HAP-1 (cell line): ENCODE data around the gene OR2AT4.
"Not testable (repeated sequence)": the region's sequence is repeated elsewhere in the genome, so short reads cannot be mapped to it uniquely, and the experiment has no call there.

Source experiments
- DNase-seq, 2 experiments: peaks; one replicate each; pipeline ENCODE4 v3.0.0-alpha.2; 2016 to 2020; ENCODE audit warnings: low spot score in 2 of 2
- H3K27me3 ChIP-seq: fragments of 250-450 bp; sonication (Bioruptor Pico); 2 replicates; pipeline ENCODE4 v1.5.1; 2020; ENCODE audit warnings: low read depth, mild to moderate bottlenecking, moderate library complexity
- H3K36me3 ChIP-seq: fragments of 250-450 bp; sonication (Bioruptor Pico); replicated peaks from 2 replicates; pipeline ENCODE4 v1.5.1; 2020; ENCODE audit warnings: mild to moderate bottlenecking
- H3K4me1 ChIP-seq: fragments of 250-450 bp; sonication (Bioruptor Pico); 2 replicates; pipeline ENCODE4 v1.5.1; 2020; ENCODE audit warnings: mild to moderate bottlenecking
- H3K4me3 ChIP-seq: fragments of 250-450 bp; sonication (Bioruptor Pico); 2 replicates; pipeline ENCODE4 v1.5.1; 2020; ENCODE audit warnings: mild to moderate bottlenecking, moderate library complexity
- H3K9me3 ChIP-seq: fragments of 250-450 bp; sonication (Bioruptor Pico); 2 replicates; pipeline ENCODE4 v1.5.1; 2020; ENCODE audit warnings: mild to moderate bottlenecking, moderate library complexity
- in situ Hi-C: fragments of 300-500 bp; cut with MboI; formaldehyde crosslinking; loops from 3 replicates; pipeline ENCODE4 v1.14.3; 2020; ENCODE audit warnings: low sequenced_read_pairs, inconsistent platforms, mixed read lengths

The OR2AT4 gene

DNA sequence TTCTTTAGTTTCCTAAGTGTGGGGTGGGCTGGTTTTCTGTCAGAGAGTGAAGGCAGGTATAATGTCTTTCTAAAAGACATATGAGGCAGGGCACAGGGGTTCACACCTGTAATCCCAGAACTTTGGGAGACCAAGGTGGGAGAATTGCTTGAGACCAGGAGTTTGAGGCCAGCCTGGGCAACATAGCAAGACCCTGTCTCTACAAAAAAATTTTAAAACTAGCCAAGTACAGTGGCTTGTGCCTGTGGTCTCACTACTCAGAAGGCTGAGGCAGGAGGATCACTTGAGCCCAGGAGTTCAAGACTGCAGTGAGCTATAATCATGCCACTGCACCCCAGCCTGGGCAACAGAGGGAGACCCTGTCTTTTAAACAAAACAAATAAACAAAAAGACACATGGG lies 2.3 kb downstream of the OR2AT4 start:
- H3K4me1 ChIP-seq, in situ Hi-C loops, DNase-seq, H3K36me3 ChIP-seq, H3K9me3 ChIP-seq, H3K27me3 ChIP-seq, H3K4me3 ChIP-seq: not testable (repeated sequence)

DNA sequence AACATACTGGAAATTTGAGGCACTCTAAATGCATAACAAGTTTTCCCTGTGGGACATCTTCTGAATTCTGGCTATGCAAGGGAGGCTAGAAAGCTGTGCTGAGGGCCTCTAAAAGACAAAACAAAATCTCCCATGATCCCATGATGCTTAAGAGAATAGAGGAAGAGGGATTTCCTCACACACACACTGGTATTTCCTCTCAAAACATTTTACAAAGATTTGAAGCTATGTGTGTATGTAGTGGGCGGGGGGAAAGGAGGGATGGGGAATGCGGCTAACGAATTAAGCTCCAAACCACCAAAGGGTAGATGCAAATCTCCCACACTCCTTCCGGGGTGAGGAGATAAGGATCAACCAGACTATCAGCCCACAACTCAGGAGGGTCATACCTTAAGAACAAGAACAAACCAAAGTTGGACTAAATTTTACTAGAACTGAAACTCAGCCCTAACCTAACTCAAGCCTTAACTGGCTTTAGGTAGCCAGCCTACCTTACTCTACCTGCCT lies 6.0 kb downstream of the OR2AT4 start:
- H3K4me1 ChIP-seq: no peaks in the 10 kb centered on the region
- H3K27me3 ChIP-seq: peaks cover 2% of the 10 kb centered on the region; the same call in 1 of the 2 replicates
- in situ Hi-C loops: no loop called here
- H3K9me3 ChIP-seq: no peaks in the 10 kb centered on the region
- no peak overlapping the region for H3K4me3 ChIP-seq
- no peak for DNase-seq
- H3K36me3 ChIP-seq: no peaks in the 10 kb centered on the region

- in situ Hi-C loops: no loop called here
- Histone ChIP-seq H3K4me3 (no peak overlapping the region), H3K9me3 (no peaks in the 10 kb centered on the region), H3K27me3 (peaks cover 11% of the 10 kb centered on the region; the same call in 1 of the 2 replicates), H3K4me1 (no peaks in the 10 kb centered on the region), H3K36me3 (no peaks in the 10 kb centered on the region)
- no peak for DNase-seq
Measured at GRCh38 chr11:75087319-75088305, 9.1 kb downstream of the OR2AT4 start.

DNA sequence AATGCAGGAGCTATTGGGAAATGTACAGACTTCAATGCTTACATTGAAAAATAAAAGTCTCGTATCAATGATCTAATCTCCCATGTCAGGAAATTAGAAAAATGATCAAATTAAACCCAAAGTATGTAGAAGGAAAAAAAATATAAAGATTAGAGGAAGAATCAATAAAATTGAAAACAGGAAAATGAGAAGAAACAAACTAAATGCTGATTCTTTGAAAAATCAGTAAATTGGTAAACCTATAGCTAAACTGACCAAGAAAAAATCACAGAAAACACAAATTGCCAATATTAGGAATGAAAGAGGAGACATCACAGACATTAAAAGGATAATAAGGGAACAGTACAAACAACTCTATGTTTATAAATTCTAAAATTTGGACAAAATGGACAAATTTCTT lies 11.8 kb downstream of the OR2AT4 start:
- no peak for DNase-seq
- Histone ChIP-seq H3K27me3 (peaks cover 11% of the 10 kb centered on the region; the same call in 1 of the 2 replicates), H3K9me3 (no peaks in the 10 kb centered on the region), H3K4me1 (no peaks in the 10 kb centered on the region), H3K36me3 (no peaks in the 10 kb centered on the region), H3K4me3 (no peak overlapping the region)
- in situ Hi-C loops: no loop called here

GRCh38 chr11:75083217-75083605 lies 13.5 kb downstream of the OR2AT4 start:
- in situ Hi-C loops: no loop called here
- DNase-seq: no peak
- Histone ChIP-seq H3K4me1 (no peaks in the 10 kb centered on the region), H3K9me3 (no peaks in the 10 kb centered on the region), H3K4me3 (no peak overlapping the region), H3K27me3 (peaks cover 11% of the 10 kb centered on the region; the same call in 1 of the 2 replicates), H3K36me3 (no peaks in the 10 kb centered on the region)

DNA sequence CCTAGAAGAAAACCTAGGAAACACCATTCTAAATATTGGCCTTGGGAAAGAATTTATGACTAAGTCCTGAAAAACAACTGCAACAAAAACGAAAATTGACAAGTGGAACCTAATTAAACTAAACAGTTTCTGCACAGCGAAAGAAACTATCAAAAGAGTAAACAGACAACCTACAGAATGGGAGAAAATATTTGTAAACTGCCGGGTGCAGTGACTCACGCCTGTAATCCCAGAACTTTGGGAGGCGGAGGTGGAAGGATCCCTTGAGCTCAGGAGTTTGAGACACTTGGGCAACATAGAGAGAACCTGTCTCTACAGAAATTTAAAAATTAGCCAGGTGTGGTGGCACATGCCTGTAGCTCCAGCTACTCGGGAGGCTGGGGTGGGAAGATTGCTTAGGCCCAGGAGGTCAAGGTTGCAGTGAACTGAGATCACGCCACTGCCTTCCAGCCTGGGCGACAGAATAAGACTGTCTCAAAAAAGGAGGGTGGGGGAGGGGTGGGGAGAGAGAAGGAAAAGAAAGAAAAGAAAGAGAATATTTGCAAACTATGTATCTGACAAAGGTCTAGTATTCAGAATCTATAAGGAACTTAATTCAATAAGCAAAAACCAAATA lies 14.0 kb downstream of the OR2AT4 start:
- in situ Hi-C loops: no loop called here
- no peaks in the 10 kb centered on the region for H3K4me1 ChIP-seq
- DNase-seq: no peak

GRCh38 chr11:75079546-75079945 lies 17.1 kb downstream of the OR2AT4 start:
- no peak overlapping the region for H3K4me3 ChIP-seq
- no peak for DNase-seq
- no peaks in the 10 kb centered on the region for H3K36me3 ChIP-seq
- H3K27me3 ChIP-seq: no peaks in the 10 kb centered on the region
- in situ Hi-C loops: no loop called here
- H3K9me3 ChIP-seq: no peaks in the 10 kb centered on the region
- no peaks in the 10 kb centered on the region for H3K4me1 ChIP-seq

More for the DNA sequence above, 14.0 kb downstream of the OR2AT4 start:
- Histone ChIP-seq H3K27me3 (peaks cover 11% of the 10 kb centered on the region; the same call in 1 of the 2 replicates), H3K4me3 (no peak overlapping the region), H3K9me3 (no peaks in the 10 kb centered on the region), H3K36me3 (no peaks in the 10 kb centered on the region)

GRCh38 chr11:75078233-75078632 lies 18.4 kb downstream of the OR2AT4 start:
- Histone ChIP-seq H3K27me3 (no peaks in the 10 kb centered on the region), H3K4me3 (no peak overlapping the region), H3K9me3 (no peaks in the 10 kb centered on the region), H3K36me3 (no peaks in the 10 kb centered on the region), H3K4me1 (no peaks in the 10 kb centered on the region)
- no peak for DNase-seq
- in situ Hi-C loops: no loop called here

- no peaks in the 10 kb centered on the region for H3K9me3 ChIP-seq
- in situ Hi-C loops: no loop called here
- DNase-seq: no peak
- H3K27me3 ChIP-seq: no peaks in the 10 kb centered on the region
- no peaks in the 10 kb centered on the region for H3K4me1 ChIP-seq
- H3K4me3 ChIP-seq: no peak overlapping the region
- H3K36me3 ChIP-seq: no peaks in the 10 kb centered on the region
Measured at GRCh38 chr11:75077316-75077715, 19.4 kb downstream of the OR2AT4 start.

- H3K36me3 ChIP-seq: no peaks in the 10 kb centered on the region
- no peak for DNase-seq
- in situ Hi-C loops: no loop called here
- H3K9me3 ChIP-seq: no peaks in the 10 kb centered on the region
- H3K4me3 ChIP-seq: no peak overlapping the region
- H3K27me3 ChIP-seq: no peaks in the 10 kb centered on the region
- no peaks in the 10 kb centered on the region for H3K4me1 ChIP-seq
Measured at GRCh38 chr11:75076671-75077070, 20.0 kb downstream of the OR2AT4 start.

- in situ Hi-C loops: no loop called here
- DNase-seq: no peak
Measured at GRCh38 chr11:75073459-75074190, 23.1 kb downstream of the OR2AT4 start.

GRCh38 chr11:75072582-75072981 lies 24.1 kb downstream of the OR2AT4 start:
- no peaks in the 10 kb centered on the region for H3K4me1 ChIP-seq
- H3K4me3 ChIP-seq: no peak overlapping the region
- DNase-seq: no peak
- no peaks in the 10 kb centered on the region for H3K27me3 ChIP-seq
- H3K9me3 ChIP-seq: no peaks in the 10 kb centered on the region
- no peaks in the 10 kb centered on the region for H3K36me3 ChIP-seq
- in situ Hi-C loops: no loop called here

More at GRCh38 chr11:75073459-75074190, 23.1 kb downstream of the OR2AT4 start:
- H3K4me1 ChIP-seq: no peaks in the 10 kb centered on the region
- no peaks in the 10 kb centered on the region for H3K27me3 ChIP-seq
- no peaks in the 10 kb centered on the region for H3K36me3 ChIP-seq
- no peaks in the 10 kb centered on the region for H3K9me3 ChIP-seq
- no peak overlapping the region for H3K4me3 ChIP-seq

DNA sequence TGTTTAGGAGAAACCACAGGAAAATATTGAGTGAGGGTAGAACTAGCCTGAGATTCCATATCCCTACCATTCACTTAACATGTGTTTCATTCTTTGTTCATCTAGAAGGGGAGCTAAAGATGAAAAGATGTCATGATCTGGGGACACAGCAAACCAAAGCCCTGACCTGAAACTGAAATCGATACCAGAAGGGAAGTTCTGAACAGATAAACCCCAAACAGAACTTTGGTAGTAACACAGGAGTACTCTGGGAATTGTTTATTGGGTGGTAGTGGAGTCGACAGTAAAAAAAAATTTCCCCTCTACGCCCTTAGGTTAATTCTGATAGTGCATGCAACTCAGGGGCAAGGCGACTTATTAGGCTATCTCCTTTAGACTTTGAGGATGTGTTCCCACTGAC lies 27.2 kb downstream of the OR2AT4 start:
- no peaks in the 10 kb centered on the region for H3K4me1 ChIP-seq
- H3K9me3 ChIP-seq: no peaks in the 10 kb centered on the region
- in situ Hi-C loops: no loop called here
- H3K36me3 ChIP-seq: no peaks in the 10 kb centered on the region
- no peak for DNase-seq
- H3K27me3 ChIP-seq: peaks cover 6% of the 10 kb centered on the region
- no peak overlapping the region for H3K4me3 ChIP-seq
